Breast epithelium (tissue), 4 donors: ENCODE data around the gene CYP21A2. TPM values are rescaled to one million over a fixed set of nuclear protein-coding genes. Genes with fewer than 3 reads are reported as not detected.
A peak's percentile ranks its signal among the peaks of the same experiment; 100 is the strongest.

ENCODE experiments used
- DNase-seq, 2 donors: peaks; one replicate each; pipeline ENCODE4 v3.0.0-alpha.2; 2019; ENCODE audit warnings: low spot score in 2 of 2
- H3K27ac ChIP-seq, 2 donors: fragments of 200-600 bp; sonication (generic) in 1 of 2; one replicate each; pipeline ENCODE4 v1.5.1; 2016 to 2019; ENCODE audit warnings: mild to moderate bottlenecking in 1 of 2
- H3K27me3 ChIP-seq, 2 donors: fragments of 200-600 bp; sonication (generic) in 1 of 2; one replicate each; pipeline versions ENCODE4 v1.5.1 to v1.6.0; 2017 to 2019; ENCODE audit warnings: control low read depth in 1 of 2, mild to moderate bottlenecking in 1 of 2
- H3K36me3 ChIP-seq: fragments of 200-600 bp; one replicate; pipeline ENCODE4 v1.5.1; 2019
- H3K4me1 ChIP-seq, 2 donors: fragments of 200-600 bp; sonication (generic); one replicate each; pipeline ENCODE4 v1.5.1; 2016 to 2019; ENCODE audit warnings: control low read depth in 1 of 2
- H3K4me3 ChIP-seq, 3 donors: fragments of 200-600 bp; sonication (generic); 1 replicate in 2 of 3; 2 replicates in 1 of 3; pipeline ENCODE4 v1.5.1; 2016 to 2019; ENCODE audit warnings: mild to moderate bottlenecking in 3 of 3, moderate library complexity in 2 of 3
- H3K9me3 ChIP-seq, 2 donors: fragments of 200-600 bp; sonication (generic) in 1 of 2; one replicate each; pipeline ENCODE4 v1.5.1; 2016 to 2019; ENCODE audit warnings: control low read depth in 1 of 2
- CTCF ChIP-seq, 3 donors: fragments of 450-650 bp; IDR thresholded peaks; one replicate each; pipeline ENCODE4 v1.5.1; 2016 to 2017; ENCODE audit warnings: antibody characterized with exemption in 3 of 3, mild to moderate bottlenecking in 3 of 3, moderate library complexity in 3 of 3
- POLR2A ChIP-seq: fragments of 450-650 bp; IDR thresholded peaks from one replicate; pipeline ENCODE4 v1.6.1; 2016; ENCODE audit warnings: antibody characterized with exemption, mild to moderate bottlenecking, moderate library complexity
- POLR2AphosphoS5 ChIP-seq, 3 donors: sonication (generic); formaldehyde crosslinking; IDR thresholded peaks; one replicate each; pipeline ENCODE4 v1.6.1; 2017; ENCODE audit warnings: antibody characterized with exemption in 3 of 3
- intact Hi-C: fragments of 100-400 bp; cut with DNase I; formaldehyde crosslinking; loops from one replicate; pipeline ENCODE4 v1.15.1; 2023; ENCODE audit warnings: low total_unique reads
- total RNA-seq, 3 donors: library from RNA; depleted of rRNA; stranded (reverse); fragments of >200 nt; gene quantifications; one replicate each; pipeline ENCODE4 v1.1.0, GENCODE V29; 2016

The CYP21A2 gene
- total RNA-seq, 3 donors from 2014 or later = 1.6 to 14.1 TPM; not detected in 1

- Histone ChIP-seq H3K27ac (peak overlapping the region; percentile 68 to 94), H3K4me3 (no peak overlapping the region), H3K9me3 (no peaks in the 10 kb centered on the region), H3K36me3 (no peaks in the 10 kb centered on the region), H3K27me3 (no peaks in the 10 kb centered on the region), H3K4me1 (no peaks in the 10 kb centered on the region)
- intact Hi-C loops = no loop called here
- peak in 1 of 2 donors; percentile 52 for DNase-seq
- TF ChIP-seq POLR2A (no peak), POLR2AphosphoS5 (IDR thresholded peaks at IDR 0.05) (peak in 1 of 3 donors; percentile 39)
These were observed 43.2 kb downstream of the CYP21A2 start for GRCh38 chr6:32081168-32081990.

- Histone ChIP-seq H3K4me1 (no peaks in the 10 kb centered on the region), H3K36me3 (no peaks in the 10 kb centered on the region), H3K9me3 (no peaks in the 10 kb centered on the region), H3K4me3 (no peak overlapping the region), H3K27ac (peak overlapping the region; percentile 68 to 94), H3K27me3 (no peaks in the 10 kb centered on the region)
- peak; percentile 2 for TF ChIP-seq POLR2A
- no peak for TF ChIP-seq POLR2AphosphoS5 (IDR thresholded peaks at IDR 0.05)
- DNase-seq = no peak
- intact Hi-C loops = no loop called here
These were observed 44.3 kb downstream of the CYP21A2 start for GRCh38 chr6:32082478-32082877.

GRCh38 chr6:32082935-32083334 is 44.7 kb downstream of the CYP21A2 start:
- Histone ChIP-seq H3K36me3 (no peaks in the 10 kb centered on the region), H3K27ac (peak overlapping the region in 1 of 2 donors; percentile 94), H3K9me3 (no peaks in the 10 kb centered on the region), H3K27me3 (no peaks in the 10 kb centered on the region), H3K4me1 (no peaks in the 10 kb centered on the region), H3K4me3 (no peak overlapping the region)
- DNase-seq = no peak
- TF ChIP-seq POLR2A (no peak), POLR2AphosphoS5 (IDR thresholded peaks at IDR 0.05) (peak in 2 of 3 donors; percentile 27 to 67)
- intact Hi-C loops = no loop called here

GRCh38 chr6:32083812-32084768 is 45.9 kb downstream of the CYP21A2 start:
- Histone ChIP-seq H3K27me3 (no peaks in the 10 kb centered on the region), H3K4me3 (no peak overlapping the region), H3K36me3 (no peaks in the 10 kb centered on the region), H3K4me1 (no peaks in the 10 kb centered on the region), H3K27ac (peak overlapping the region in 1 of 2 donors; percentile 94), H3K9me3 (no peaks in the 10 kb centered on the region)
- intact Hi-C loops = no loop called here
- no peak for TF ChIP-seq POLR2A
- TF ChIP-seq CTCF (IDR thresholded peaks at IDR 0.05) = no peak
- TF ChIP-seq POLR2AphosphoS5 (IDR thresholded peaks at IDR 0.05) = no peak
- DNase-seq = no peak

- Histone ChIP-seq H3K4me1 (no peaks in the 10 kb centered on the region), H3K36me3 (no peaks in the 10 kb centered on the region), H3K27ac (peak overlapping the region in 1 of 2 donors; percentile 94), H3K27me3 (no peaks in the 10 kb centered on the region), H3K9me3 (no peaks in the 10 kb centered on the region), H3K4me3 (no peak overlapping the region)
- intact Hi-C loops = no loop called here
- no peak for DNase-seq
- no peak for TF ChIP-seq POLR2AphosphoS5 (IDR thresholded peaks at IDR 0.05)
- TF ChIP-seq CTCF (IDR thresholded peaks at IDR 0.05) = no peak
- no peak for TF ChIP-seq POLR2A
These were observed 46.6 kb downstream of the CYP21A2 start for GRCh38 chr6:32084780-32085179.

- peak overlapping the region; percentile 67 to 94 for H3K27ac ChIP-seq
- H3K9me3 ChIP-seq = no peaks in the 10 kb centered on the region
- no peak for DNase-seq
- no peaks in the 10 kb centered on the region for H3K36me3 ChIP-seq
- TF ChIP-seq POLR2AphosphoS5 (IDR thresholded peaks at IDR 0.05) (no peak), POLR2A (no peak), CTCF (IDR thresholded peaks at IDR 0.05) (no peak)
- intact Hi-C loops = no loop called here
- H3K27me3 ChIP-seq = no peaks in the 10 kb centered on the region
- no peak overlapping the region for H3K4me3 ChIP-seq
- no peaks in the 10 kb centered on the region for H3K4me1 ChIP-seq
These were observed 47.7 kb downstream of the CYP21A2 start for GRCh38 chr6:32085759-32086459.
